ENCODE results near the gene YIF1B.

DNA sequence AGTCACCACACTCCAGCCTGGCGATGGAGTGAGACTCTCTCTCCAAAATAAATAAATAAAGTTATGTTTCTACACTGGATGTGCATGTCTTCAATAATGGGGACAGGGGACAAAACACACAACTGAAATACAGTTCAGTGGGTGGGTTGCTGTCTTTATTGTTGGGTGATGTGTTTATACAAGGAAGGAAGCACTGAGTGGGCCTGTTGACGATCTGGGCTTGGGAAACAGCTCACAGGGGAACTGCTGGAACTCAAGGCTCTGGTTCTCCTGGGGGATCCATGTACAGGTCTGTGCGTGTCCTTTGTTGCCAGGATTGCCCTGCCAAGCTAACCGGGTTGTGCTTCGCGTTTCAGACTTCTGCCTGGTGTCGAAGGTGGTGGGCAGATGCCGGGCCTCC is 32.5 kb downstream of the YIF1B start:
- TF ChIP-seq, protein P1, sequence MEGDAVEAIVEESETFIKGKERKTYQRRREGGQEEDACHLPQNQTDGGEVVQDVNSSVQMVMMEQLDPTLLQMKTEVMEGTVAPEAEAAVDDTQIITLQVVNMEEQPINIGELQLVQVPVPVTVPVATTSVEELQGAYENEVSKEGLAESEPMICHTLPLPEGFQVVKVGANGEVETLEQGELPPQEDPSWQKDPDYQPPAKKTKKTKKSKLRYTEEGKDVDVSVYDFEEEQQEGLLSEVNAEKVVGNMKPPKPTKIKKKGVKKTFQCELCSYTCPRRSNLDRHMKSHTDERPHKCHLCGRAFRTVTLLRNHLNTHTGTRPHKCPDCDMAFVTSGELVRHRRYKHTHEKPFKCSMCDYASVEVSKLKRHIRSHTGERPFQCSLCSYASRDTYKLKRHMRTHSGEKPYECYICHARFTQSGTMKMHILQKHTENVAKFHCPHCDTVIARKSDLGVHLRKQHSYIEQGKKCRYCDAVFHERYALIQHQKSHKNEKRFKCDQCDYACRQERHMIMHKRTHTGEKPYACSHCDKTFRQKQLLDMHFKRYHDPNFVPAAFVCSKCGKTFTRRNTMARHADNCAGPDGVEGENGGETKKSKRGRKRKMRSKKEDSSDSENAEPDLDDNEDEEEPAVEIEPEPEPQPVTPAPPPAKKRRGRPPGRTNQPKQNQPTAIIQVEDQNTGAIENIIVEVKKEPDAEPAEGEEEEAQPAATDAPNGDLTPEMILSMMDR (conservative IDR thresholded peaks at IDR 0.05; ENCODE audit: low read depth in 2 of 2) = no peak
- TF ChIP-seq EZH2phosphoT487 (IDR thresholded peaks at IDR 0.05; ENCODE audit: unreplicated experiment) (no peak), POLR2AphosphoS5 (IDR thresholded peaks at IDR 0.05; ENCODE audit: low read depth) (no peak), EZH2 (IDR thresholded peaks at IDR 0.05; ENCODE audit: low read depth, unreplicated experiment) (no peak), ZNF331 (CRISPR knock-in tag; IDR thresholded peaks at IDR 0.05; ENCODE audit: low read depth) (no peak), CREB1 (CRISPR knock-in tag; IDR thresholded peaks at IDR 0.05; ENCODE audit: low read depth) (no peak)
- TF ChIP-seq, protein P2, sequence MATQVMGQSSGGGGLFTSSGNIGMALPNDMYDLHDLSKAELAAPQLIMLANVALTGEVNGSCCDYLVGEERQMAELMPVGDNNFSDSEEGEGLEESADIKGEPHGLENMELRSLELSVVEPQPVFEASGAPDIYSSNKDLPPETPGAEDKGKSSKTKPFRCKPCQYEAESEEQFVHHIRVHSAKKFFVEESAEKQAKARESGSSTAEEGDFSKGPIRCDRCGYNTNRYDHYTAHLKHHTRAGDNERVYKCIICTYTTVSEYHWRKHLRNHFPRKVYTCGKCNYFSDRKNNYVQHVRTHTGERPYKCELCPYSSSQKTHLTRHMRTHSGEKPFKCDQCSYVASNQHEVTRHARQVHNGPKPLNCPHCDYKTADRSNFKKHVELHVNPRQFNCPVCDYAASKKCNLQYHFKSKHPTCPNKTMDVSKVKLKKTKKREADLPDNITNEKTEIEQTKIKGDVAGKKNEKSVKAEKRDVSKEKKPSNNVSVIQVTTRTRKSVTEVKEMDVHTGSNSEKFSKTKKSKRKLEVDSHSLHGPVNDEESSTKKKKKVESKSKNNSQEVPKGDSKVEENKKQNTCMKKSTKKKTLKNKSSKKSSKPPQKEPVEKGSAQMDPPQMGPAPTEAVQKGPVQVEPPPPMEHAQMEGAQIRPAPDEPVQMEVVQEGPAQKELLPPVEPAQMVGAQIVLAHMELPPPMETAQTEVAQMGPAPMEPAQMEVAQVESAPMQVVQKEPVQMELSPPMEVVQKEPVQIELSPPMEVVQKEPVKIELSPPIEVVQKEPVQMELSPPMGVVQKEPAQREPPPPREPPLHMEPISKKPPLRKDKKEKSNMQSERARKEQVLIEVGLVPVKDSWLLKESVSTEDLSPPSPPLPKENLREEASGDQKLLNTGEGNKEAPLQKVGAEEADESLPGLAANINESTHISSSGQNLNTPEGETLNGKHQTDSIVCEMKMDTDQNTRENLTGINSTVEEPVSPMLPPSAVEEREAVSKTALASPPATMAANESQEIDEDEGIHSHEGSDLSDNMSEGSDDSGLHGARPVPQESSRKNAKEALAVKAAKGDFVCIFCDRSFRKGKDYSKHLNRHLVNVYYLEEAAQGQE (IDR thresholded peaks at IDR 0.05; ENCODE audit: unreplicated experiment) = no peak
- TF ChIP-seq, protein P3, sequence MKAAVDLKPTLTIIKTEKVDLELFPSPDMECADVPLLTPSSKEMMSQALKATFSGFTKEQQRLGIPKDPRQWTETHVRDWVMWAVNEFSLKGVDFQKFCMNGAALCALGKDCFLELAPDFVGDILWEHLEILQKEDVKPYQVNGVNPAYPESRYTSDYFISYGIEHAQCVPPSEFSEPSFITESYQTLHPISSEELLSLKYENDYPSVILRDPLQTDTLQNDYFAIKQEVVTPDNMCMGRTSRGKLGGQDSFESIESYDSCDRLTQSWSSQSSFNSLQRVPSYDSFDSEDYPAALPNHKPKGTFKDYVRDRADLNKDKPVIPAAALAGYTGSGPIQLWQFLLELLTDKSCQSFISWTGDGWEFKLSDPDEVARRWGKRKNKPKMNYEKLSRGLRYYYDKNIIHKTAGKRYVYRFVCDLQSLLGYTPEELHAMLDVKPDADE (IDR thresholded peaks at IDR 0.05) = no peak
